ENCODE measurements around the gene NCOA3. TPM values are rescaled to one million over a fixed set of nuclear protein-coding genes. Genes with fewer than 3 reads are reported as not detected.

The NCOA3 gene
- total and polyA plus RNA-seq, 2 of the 8 experiments (the other 6 are each of a cell fraction or from before 2014, with no cell fraction given), result 7.9 to 24.7 TPM

DNA sequence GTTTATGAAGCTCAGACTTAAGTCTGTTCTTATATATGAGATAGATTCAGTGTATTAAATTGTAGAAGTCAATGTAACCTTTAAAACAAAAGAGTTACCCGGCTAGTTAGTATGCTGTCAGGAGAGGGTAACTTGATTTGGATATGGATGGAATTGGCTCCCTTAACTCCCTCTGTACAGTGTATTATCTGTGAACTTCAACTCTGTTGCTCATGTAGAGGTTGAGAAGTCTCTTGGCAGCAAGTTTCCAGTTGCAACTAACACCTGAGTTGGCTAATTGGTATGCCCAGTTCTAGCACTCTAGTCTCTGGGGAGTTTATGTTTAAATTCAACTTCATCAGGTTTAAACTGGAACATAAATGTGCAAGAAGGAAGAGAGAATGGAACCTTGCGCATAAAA, 111.0 kb downstream of the NCOA3 start (continued):
- TF ChIP-seq, protein P1, sequence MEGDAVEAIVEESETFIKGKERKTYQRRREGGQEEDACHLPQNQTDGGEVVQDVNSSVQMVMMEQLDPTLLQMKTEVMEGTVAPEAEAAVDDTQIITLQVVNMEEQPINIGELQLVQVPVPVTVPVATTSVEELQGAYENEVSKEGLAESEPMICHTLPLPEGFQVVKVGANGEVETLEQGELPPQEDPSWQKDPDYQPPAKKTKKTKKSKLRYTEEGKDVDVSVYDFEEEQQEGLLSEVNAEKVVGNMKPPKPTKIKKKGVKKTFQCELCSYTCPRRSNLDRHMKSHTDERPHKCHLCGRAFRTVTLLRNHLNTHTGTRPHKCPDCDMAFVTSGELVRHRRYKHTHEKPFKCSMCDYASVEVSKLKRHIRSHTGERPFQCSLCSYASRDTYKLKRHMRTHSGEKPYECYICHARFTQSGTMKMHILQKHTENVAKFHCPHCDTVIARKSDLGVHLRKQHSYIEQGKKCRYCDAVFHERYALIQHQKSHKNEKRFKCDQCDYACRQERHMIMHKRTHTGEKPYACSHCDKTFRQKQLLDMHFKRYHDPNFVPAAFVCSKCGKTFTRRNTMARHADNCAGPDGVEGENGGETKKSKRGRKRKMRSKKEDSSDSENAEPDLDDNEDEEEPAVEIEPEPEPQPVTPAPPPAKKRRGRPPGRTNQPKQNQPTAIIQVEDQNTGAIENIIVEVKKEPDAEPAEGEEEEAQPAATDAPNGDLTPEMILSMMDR (IDR thresholded peaks at IDR 0.05; ENCODE audit: control extremely low read depth in 1 of 3, insufficient read depth in 1 of 3, low read depth in 1 of 3, low read length in 3 of 3), result no peak
- no peak for TF ChIP-seq NRF1 (IDR thresholded peaks at IDR 0.05; ENCODE audit: low read depth, low read length)
